ENCODE results near the gene MRPL48.

The MRPL48 gene

DNA sequence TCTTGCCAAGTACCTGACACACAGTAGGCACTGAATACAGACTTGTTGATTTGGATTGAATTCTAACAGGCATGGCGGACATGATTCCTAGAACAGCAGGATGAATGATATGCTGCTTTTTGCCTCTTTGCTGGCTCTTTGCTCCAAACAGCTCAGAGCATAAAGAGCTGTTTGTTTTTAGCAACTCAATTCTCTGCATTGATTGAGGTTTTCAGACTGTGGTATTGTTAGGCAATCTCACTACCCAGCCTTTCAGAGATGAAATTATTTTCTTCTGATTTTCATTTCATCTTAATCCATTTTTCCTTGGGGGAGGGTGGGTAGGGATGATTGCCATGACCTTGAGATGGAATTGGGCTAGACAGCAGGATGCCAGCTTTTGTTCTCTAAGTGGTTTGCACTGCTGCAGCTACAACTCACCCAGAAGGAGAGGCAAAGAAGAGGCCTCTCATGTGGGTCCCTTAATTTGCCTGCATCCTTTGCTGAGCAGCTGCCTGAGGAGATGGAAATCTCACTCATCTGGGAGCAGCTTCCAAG lies 68.4 kb downstream of the MRPL48 start:
- Histone ChIP-seq H3K36me3 (ENCODE audit: low read length) (peaks cover 5% of the 10 kb centered on the region; the same call in 1 of the 2 replicates), H2AFZ (ENCODE audit: low read depth, low read length, severe bottlenecking) (no peak overlapping the region), H3K9me2 (replicated peaks; ENCODE audit: insufficient read depth, low read length) (no peaks in the 10 kb centered on the region), H3K9me3 (ENCODE audit: insufficient read depth, low read length) (no peaks in the 10 kb centered on the region), H3K9ac (ENCODE audit: low read length) (no peak overlapping the region), H3K79me2 (ENCODE audit: insufficient read depth, low read length) (no peaks in the 10 kb centered on the region), H3K4me3 (ENCODE audit: insufficient read depth, low read length, poor library complexity, severe bottlenecking) (no peak overlapping the region), H3K27ac (ENCODE audit: low read depth, low read length) (no peak overlapping the region), H4K20me1 (ENCODE audit: low read depth, low read length) (no peaks in the 10 kb centered on the region), H3F3A (ENCODE audit: insufficient read depth) (no peaks in the 10 kb centered on the region), H3K27me3 (ENCODE audit: low read length) (no peaks in the 10 kb centered on the region), H3K4me2 (ENCODE audit: low read depth, low read length, poor library complexity, severe bottlenecking) (no peak overlapping the region)
- TF ChIP-seq, protein P1, sequence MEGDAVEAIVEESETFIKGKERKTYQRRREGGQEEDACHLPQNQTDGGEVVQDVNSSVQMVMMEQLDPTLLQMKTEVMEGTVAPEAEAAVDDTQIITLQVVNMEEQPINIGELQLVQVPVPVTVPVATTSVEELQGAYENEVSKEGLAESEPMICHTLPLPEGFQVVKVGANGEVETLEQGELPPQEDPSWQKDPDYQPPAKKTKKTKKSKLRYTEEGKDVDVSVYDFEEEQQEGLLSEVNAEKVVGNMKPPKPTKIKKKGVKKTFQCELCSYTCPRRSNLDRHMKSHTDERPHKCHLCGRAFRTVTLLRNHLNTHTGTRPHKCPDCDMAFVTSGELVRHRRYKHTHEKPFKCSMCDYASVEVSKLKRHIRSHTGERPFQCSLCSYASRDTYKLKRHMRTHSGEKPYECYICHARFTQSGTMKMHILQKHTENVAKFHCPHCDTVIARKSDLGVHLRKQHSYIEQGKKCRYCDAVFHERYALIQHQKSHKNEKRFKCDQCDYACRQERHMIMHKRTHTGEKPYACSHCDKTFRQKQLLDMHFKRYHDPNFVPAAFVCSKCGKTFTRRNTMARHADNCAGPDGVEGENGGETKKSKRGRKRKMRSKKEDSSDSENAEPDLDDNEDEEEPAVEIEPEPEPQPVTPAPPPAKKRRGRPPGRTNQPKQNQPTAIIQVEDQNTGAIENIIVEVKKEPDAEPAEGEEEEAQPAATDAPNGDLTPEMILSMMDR (IDR thresholded peaks at IDR 0.05; ENCODE audit: insufficient read depth, low read length, poor library complexity, severe bottlenecking) = no peak
- TF ChIP-seq EZH2phosphoT487 (conservative IDR thresholded peaks at IDR 0.05; ENCODE audit: low read length) = no peak

DNA sequence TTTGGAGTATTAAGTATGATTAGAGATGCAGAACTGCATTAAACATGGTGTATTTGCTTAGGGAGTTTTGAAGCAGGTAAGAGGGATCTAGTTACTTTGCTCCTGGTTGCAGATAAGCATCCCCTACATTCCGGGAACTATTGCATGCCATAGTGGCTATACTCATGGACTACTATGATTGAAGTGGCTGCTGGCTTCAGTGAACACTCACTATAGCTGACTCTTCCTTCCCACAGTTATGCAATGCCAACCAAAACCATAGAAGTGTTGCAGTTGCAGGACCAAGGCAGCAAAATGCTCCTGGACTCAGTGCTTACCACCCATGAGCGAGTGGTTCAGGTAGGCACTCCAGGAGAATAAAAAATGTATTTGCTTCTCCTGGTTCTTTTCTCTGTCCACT lies 72.0 kb downstream of the MRPL48 start:
- TF ChIP-seq, protein P1 (IDR thresholded peaks at IDR 0.05; ENCODE audit: insufficient read depth, low read length, poor library complexity, severe bottlenecking) = no peak
- no peak for TF ChIP-seq EZH2phosphoT487 (conservative IDR thresholded peaks at IDR 0.05; ENCODE audit: low read length)
- Histone ChIP-seq H3K4me3 (ENCODE audit: insufficient read depth, low read length, poor library complexity, severe bottlenecking) (no peak overlapping the region), H3K27me3 (ENCODE audit: low read length) (no peaks in the 10 kb centered on the region), H3K9ac (ENCODE audit: low read length) (no peak overlapping the region), H3F3A (ENCODE audit: insufficient read depth) (0 out of 2 replicates have a peak, but pooled peaks cover 4% of the 10 kb centered on the region), H3K79me2 (ENCODE audit: insufficient read depth, low read length) (no peaks in the 10 kb centered on the region), H3K9me3 (ENCODE audit: insufficient read depth, low read length) (no peaks in the 10 kb centered on the region), H3K4me2 (ENCODE audit: low read depth, low read length, poor library complexity, severe bottlenecking) (no peak overlapping the region), H4K20me1 (ENCODE audit: low read depth, low read length) (no peaks in the 10 kb centered on the region), H2AFZ (ENCODE audit: low read depth, low read length, severe bottlenecking) (no peak overlapping the region), H3K9me2 (replicated peaks; ENCODE audit: insufficient read depth, low read length) (no peaks in the 10 kb centered on the region), H3K36me3 (ENCODE audit: low read length) (peaks cover 3% of the 10 kb centered on the region; the same call in 1 of the 2 replicates), H3K27ac (ENCODE audit: low read depth, low read length) (no peak overlapping the region)

DNA sequence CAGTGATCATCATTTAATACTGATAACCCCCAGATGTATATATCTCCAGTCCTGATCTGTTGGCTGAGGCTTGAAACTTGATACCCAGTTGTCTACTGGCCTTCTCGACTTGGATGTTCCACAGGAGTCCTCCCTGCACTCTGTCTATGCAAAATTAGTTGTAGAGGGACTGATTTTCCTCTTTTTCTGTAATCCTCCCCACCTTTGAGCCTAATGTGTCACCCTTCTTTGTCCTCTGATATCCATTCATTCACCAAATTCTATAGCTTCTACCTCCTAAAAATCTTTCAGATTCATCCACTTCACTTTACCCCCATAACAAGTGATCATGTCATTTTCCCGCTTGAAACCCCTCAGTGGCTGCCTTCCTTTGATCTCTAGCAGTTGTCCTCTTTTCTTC lies 72.5 kb downstream of the MRPL48 start:
- Histone ChIP-seq H3K79me2 (ENCODE audit: insufficient read depth, low read length) (no peaks in the 10 kb centered on the region), H3K4me2 (ENCODE audit: low read depth, low read length, poor library complexity, severe bottlenecking) (no peak overlapping the region), H3K9ac (ENCODE audit: low read length) (no peak overlapping the region), H3F3A (ENCODE audit: insufficient read depth) (peaks cover 5% of the 10 kb centered on the region; the same call in 1 of the 2 replicates), H3K27me3 (ENCODE audit: low read length) (no peaks in the 10 kb centered on the region), H4K20me1 (ENCODE audit: low read depth, low read length) (no peaks in the 10 kb centered on the region), H3K9me2 (replicated peaks; ENCODE audit: insufficient read depth, low read length) (no peaks in the 10 kb centered on the region), H3K36me3 (ENCODE audit: low read length) (peaks cover 3% of the 10 kb centered on the region; the same call in 1 of the 2 replicates), H3K4me3 (ENCODE audit: insufficient read depth, low read length, poor library complexity, severe bottlenecking) (no peak overlapping the region), H3K9me3 (ENCODE audit: insufficient read depth, low read length) (no peaks in the 10 kb centered on the region), H3K27ac (ENCODE audit: low read depth, low read length) (no peak overlapping the region), H2AFZ (ENCODE audit: low read depth, low read length, severe bottlenecking) (no peak overlapping the region)
- no peak for TF ChIP-seq EZH2phosphoT487 (conservative IDR thresholded peaks at IDR 0.05; ENCODE audit: low read length)
- TF ChIP-seq, protein P1 (IDR thresholded peaks at IDR 0.05; ENCODE audit: insufficient read depth, low read length, poor library complexity, severe bottlenecking) = no peak
